ENCODE results near the gene VASN. TPM values are rescaled to one million over a fixed set of nuclear protein-coding genes. Genes with fewer than 3 reads are reported as not detected.

VASN gene
- total and polyA plus RNA-seq, 2 donors from 2014 or later: 75.7 to 82.7 TPM

DNA sequence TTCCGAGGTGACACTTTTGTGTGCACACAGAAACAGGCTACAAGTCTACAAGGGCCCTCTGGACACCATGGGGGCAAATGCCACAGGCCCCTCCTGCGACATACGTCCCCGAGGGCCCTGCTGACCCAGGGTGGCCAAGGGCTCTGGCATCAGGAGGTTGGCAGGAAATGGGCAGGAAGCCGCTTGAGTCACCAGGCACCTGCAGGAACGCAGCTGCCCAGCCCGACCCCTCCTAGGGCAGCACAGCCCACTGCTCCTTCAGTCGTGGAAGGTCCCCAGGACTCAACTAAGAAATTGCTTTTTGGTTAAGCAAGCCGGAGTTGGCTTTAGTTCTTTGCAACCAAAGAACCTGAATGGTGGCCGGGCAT, 36.7 kb downstream of the VASN start:
- no peaks in the 10 kb centered on the region for H3K27me3 ChIP-seq (ENCODE audit: control insufficient read depth, insufficient read depth, low read length)
- intact Hi-C loops (cut with DNase I): loop anchor here (10.0 kb wide), 1 partner anchor 124 kb away; no protein-coding TSS in a partner anchor
- TF ChIP-seq, protein P1, sequence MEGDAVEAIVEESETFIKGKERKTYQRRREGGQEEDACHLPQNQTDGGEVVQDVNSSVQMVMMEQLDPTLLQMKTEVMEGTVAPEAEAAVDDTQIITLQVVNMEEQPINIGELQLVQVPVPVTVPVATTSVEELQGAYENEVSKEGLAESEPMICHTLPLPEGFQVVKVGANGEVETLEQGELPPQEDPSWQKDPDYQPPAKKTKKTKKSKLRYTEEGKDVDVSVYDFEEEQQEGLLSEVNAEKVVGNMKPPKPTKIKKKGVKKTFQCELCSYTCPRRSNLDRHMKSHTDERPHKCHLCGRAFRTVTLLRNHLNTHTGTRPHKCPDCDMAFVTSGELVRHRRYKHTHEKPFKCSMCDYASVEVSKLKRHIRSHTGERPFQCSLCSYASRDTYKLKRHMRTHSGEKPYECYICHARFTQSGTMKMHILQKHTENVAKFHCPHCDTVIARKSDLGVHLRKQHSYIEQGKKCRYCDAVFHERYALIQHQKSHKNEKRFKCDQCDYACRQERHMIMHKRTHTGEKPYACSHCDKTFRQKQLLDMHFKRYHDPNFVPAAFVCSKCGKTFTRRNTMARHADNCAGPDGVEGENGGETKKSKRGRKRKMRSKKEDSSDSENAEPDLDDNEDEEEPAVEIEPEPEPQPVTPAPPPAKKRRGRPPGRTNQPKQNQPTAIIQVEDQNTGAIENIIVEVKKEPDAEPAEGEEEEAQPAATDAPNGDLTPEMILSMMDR (IDR thresholded peaks at IDR 0.05; ENCODE audit: borderline replicate concordance, extremely low read depth, insufficient read depth): no peak
- no peak overlapping the region for H3K9ac ChIP-seq (ENCODE audit: low read length in 3 of 3)
- no peak overlapping the region for H3K27ac ChIP-seq (ENCODE audit: low read depth in 2 of 2, low read length in 2 of 2)
- FAIRE-seq: no peak
- H3K36me3 ChIP-seq (ENCODE audit: control insufficient read depth in 2 of 3, insufficient read depth in 3 of 3, low read length in 3 of 3): peaks cover 0 to 3% (median 0%) of the 10 kb centered on the region in 3 donors
- H3K9me3 ChIP-seq (ENCODE audit: control insufficient read depth in 2 of 3, insufficient read depth in 1 of 3, low read length in 3 of 3): no peaks in the 10 kb centered on the region
- peaks cover 0 to 5% (median 0%) of the 10 kb centered on the region in 3 donors for H3K4me1 ChIP-seq (ENCODE audit: control insufficient read depth in 2 of 3, insufficient read depth in 2 of 3, low read depth in 1 of 3, low read length in 3 of 3)
- no peak for DNase-seq
- H3K4me3 ChIP-seq (ENCODE audit: low read length in 3 of 3): no peak overlapping the region

DNA sequence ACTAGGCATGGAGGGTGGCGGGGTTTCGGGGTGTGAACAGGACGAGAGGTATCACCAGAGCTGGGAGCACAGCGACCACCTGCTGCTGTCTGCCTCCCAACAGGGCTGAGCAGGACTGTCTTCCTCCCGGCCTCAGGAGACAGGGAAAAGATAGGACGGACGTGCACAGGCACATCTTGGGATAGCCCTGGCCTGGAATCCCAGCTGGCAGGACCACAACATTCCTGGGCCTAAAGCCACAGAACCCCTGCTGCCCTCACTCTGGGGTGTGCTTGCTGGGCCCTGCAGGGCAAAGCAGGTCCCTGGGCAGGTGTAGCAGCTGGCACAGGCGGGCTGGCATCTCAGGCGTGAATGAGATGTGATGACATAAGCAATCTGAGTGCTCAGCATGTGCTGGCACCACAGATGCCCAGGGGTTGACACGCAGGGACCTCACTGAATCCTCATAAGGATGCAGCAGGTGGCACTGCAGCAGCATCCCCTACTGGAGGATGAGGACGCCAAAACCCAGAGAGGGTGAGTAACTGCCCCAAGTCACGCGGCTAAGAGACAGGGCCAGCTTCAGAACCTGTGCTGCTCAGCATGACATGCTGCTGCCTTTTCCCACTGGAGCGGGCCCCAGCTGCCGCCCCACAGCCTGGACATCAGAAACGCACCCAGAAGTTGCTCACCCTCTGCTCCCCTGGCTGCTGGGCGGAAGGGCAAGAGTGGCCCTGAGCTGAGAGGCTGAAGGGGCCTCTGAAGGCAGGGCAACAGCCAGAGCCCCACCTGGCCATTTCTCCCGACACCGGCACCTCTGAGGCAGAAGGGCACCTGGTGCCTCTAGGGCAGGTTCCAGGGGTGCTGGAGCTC, 37.7 kb downstream of the VASN start:
- peaks cover 0 to 3% (median 0%) of the 10 kb centered on the region in 3 donors for H3K36me3 ChIP-seq (ENCODE audit: control insufficient read depth in 2 of 3, insufficient read depth in 3 of 3, low read length in 3 of 3)
- no peaks in the 10 kb centered on the region for H3K9me3 ChIP-seq (ENCODE audit: control insufficient read depth in 2 of 3, insufficient read depth in 1 of 3, low read length in 3 of 3)
- no peak for FAIRE-seq

DNA sequence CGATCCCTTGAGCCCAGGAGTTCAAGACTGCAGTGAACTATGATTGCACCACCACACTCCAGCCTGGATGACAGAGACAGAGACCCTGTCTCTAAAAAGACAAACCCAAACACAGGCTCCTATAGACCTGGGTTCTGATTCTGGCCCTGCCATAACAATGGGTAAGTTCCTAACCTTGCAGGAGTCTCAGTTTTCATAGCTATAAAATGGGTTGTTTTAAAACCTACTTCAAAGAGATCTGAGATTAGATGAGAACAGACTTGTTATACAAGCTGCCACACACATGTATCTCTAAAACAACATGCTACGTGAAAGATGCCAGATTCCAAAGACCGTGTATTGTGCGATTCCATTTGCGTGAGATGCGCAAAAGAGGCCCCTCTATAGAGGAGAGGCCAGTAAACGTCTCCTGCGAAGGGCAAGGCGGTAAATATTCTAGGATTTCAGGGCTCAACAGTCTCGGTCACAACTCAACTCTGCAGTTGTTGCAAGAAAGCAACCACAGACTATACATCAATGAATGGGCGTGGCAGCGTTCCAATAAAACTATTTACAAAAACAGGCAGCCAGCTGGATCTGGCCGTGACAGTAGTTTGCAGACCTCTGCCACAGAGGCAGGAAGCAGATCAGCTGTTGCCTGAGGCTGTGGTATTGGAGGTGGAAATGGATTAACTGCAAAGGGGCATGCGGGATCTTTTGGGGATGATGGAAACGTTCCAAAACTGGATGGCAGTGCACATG, 38.9 kb downstream of the VASN start:
- Histone ChIP-seq H3K9me3 (ENCODE audit: control insufficient read depth in 2 of 3, insufficient read depth in 1 of 3, low read length in 3 of 3) (no peaks in the 10 kb centered on the region), H3K36me3 (ENCODE audit: control insufficient read depth in 2 of 3, insufficient read depth in 3 of 3, low read length in 3 of 3) (no peaks in the 10 kb centered on the region), H3K4me1 (ENCODE audit: control insufficient read depth in 2 of 3, insufficient read depth in 2 of 3, low read depth in 1 of 3, low read length in 3 of 3) (peaks cover 0 to 12% (median 4%) of the 10 kb centered on the region in 3 donors), H3K4me3 (ENCODE audit: low read length in 3 of 3) (no peak overlapping the region), H3K27ac (ENCODE audit: low read depth in 2 of 2, low read length in 2 of 2) (no peak overlapping the region), H3K9ac (ENCODE audit: low read length in 3 of 3) (no peak overlapping the region), H3K27me3 (ENCODE audit: control insufficient read depth, insufficient read depth, low read length) (no peaks in the 10 kb centered on the region)
- FAIRE-seq: no peak
- intact Hi-C loops (cut with DNase I): no loop called here
- DNase-seq: peak in 4 of 5 donors; percentile 49 to 93 (median 66)
- TF ChIP-seq, protein P1 (IDR thresholded peaks at IDR 0.05; ENCODE audit: borderline replicate concordance, extremely low read depth, insufficient read depth): no peak

More for the DNA sequence above, 37.7 kb downstream of the VASN start:
- no peaks in the 10 kb centered on the region for H3K27me3 ChIP-seq (ENCODE audit: control insufficient read depth, insufficient read depth, low read length)
- TF ChIP-seq, protein P1 (IDR thresholded peaks at IDR 0.05; ENCODE audit: borderline replicate concordance, extremely low read depth, insufficient read depth): no peak
- H3K4me1 ChIP-seq (ENCODE audit: control insufficient read depth in 2 of 3, insufficient read depth in 2 of 3, low read depth in 1 of 3, low read length in 3 of 3): peaks cover 0 to 5% (median 0%) of the 10 kb centered on the region in 3 donors
- H3K4me3 ChIP-seq (ENCODE audit: low read length in 3 of 3): no peak overlapping the region
- intact Hi-C loops (cut with DNase I): loop anchor here (10.0 kb wide), 1 partner anchor 125 kb away; no protein-coding TSS in a partner anchor
- no peak overlapping the region for H3K9ac ChIP-seq (ENCODE audit: low read length in 3 of 3)
- DNase-seq: peak in 1 of 5 donors; percentile 66
- H3K27ac ChIP-seq (ENCODE audit: low read depth in 2 of 2, low read length in 2 of 2): no peak overlapping the region
